SK-N-SH (cell line): ENCODE measurements around the gene MPP3. TPM values are rescaled to one million over a fixed set of nuclear protein-coding genes. Genes with fewer than 3 reads are reported as not detected.

Source experiments
- CTCF ChIA-PET: fragments of 300-600, 350-600 bp; formaldehyde crosslinking; extraction: SDS; loops from one replicate; lab custom pipeline; 2021; lab: Yijun Ruan, JAX
- POLR2A ChIA-PET: fragments of 350-600 bp; sonication (Branson Sonifier 250); formaldehyde crosslinking; extraction: SDS; loops from one replicate; lab custom pipeline; 2020; ENCODE audit warnings: antibody characterized with exemption, inconsistent platforms; lab: Yijun Ruan, JAX
- DNase-seq: peaks from one replicate; pipeline ENCODE4 v3.0.0; 2012
- H2AFZ ChIP-seq: fragments of 200-600 bp; sonication (generic); 2 replicates; pipeline ENCODE4 v1.8.1; 2016; ENCODE audit warnings: antibody characterized with exemption, mild to moderate bottlenecking, low read depth
- H3F3A ChIP-seq: fragments of 200-600 bp; sonication (generic); replicated peaks from 2 replicates; pipeline ENCODE3; 2016; ENCODE audit warnings: antibody characterized with exemption, mild to moderate bottlenecking; ENCODE audit not compliant: insufficient read depth
- H3K27ac ChIP-seq, 2 experiments: fragments of 200-500 bp in 1 of 2; fragments of 200-600 bp in 1 of 2; sonication (Bioruptor generic) in 1 of 2; sonication (generic), shearing (Covaris generic) in 1 of 2; 2 replicates each; pipeline versions ENCODE4 v1.5.1 to v1.6.1; 2014 to 2016; ENCODE audit warnings: low read depth in 2 of 2, inconsistent platforms in 1 of 2, low read length in 1 of 2, mild to moderate bottlenecking in 1 of 2, mixed read lengths in 1 of 2
- H3K27me3 ChIP-seq: fragments of 200-600 bp; sonication (generic), shearing (Covaris generic); 2 replicates; pipeline ENCODE4 v1.6.1; 2016; ENCODE audit warnings: mixed run types; ENCODE audit not compliant: insufficient read depth
- H3K36me3 ChIP-seq, 2 experiments: fragments of 200-500 bp in 1 of 2; fragments of 200-600 bp in 1 of 2; sonication (Bioruptor generic) in 1 of 2; sonication (generic) in 1 of 2; replicated peaks in 1 of 2; 2 replicates each; pipeline versions ENCODE3 to v1.5.1; 2014 to 2016; ENCODE audit warnings: low read length in 1 of 2, mild to moderate bottlenecking in 1 of 2; ENCODE audit not compliant: insufficient read depth in 2 of 2, control insufficient read depth in 1 of 2
- H3K4me1 ChIP-seq, 2 experiments: fragments of 200-500 bp in 1 of 2; fragments of 200-600 bp in 1 of 2; sonication (Bioruptor generic) in 1 of 2; sonication (generic), shearing (Covaris generic) in 1 of 2; 2 replicates each; pipeline versions ENCODE4 v1.5.1 to v1.6.1; 2014 to 2016; ENCODE audit warnings: low read depth in 1 of 2, low read length in 1 of 2, mixed run types in 1 of 2; ENCODE audit not compliant: insufficient read depth in 2 of 2, control insufficient read depth in 1 of 2
- H3K4me2 ChIP-seq: fragments of 200-600 bp; sonication (generic), shearing (Covaris generic); 2 replicates; pipeline ENCODE4 v1.6.1; 2017; ENCODE audit warnings: mixed run types
- H3K4me3 ChIP-seq, 2 experiments: fragments of 200-500 bp in 1 of 2; fragments of 200-600 bp in 1 of 2; sonication (Bioruptor generic) in 1 of 2; sonication (generic), shearing (Covaris generic) in 1 of 2; 2 replicates each; pipeline versions ENCODE4 v1.5.1 to v1.8.1; 2014 to 2016; ENCODE audit warnings: low read depth in 2 of 2, inconsistent platforms in 1 of 2, low read length in 1 of 2, mild to moderate bottlenecking in 1 of 2, mixed read lengths in 1 of 2, moderate library complexity in 1 of 2
- H3K79me2 ChIP-seq: fragments of 200-600 bp; sonication (generic); 2 replicates; pipeline ENCODE4 v1.8.1; 2017; ENCODE audit warnings: mild to moderate bottlenecking; ENCODE audit not compliant: insufficient read depth
- H3K9ac ChIP-seq: fragments of 200-600 bp; sonication (generic); 2 replicates; pipeline ENCODE4 v1.6.1; 2017; ENCODE audit warnings: mixed run types
- H3K9me2 ChIP-seq: fragments of 200-600 bp; sonication (generic); 2 replicates; pipeline ENCODE4 v1.6.1; 2017; ENCODE audit warnings: mixed run types
- H3K9me3 ChIP-seq: fragments of 200-600 bp; sonication (generic); 2 replicates; pipeline ENCODE4 v1.6.1; 2017; ENCODE audit warnings: mixed run types, mild to moderate bottlenecking, moderate library complexity
- H4K20me1 ChIP-seq: fragments of 200-600 bp; sonication (generic); 2 replicates; pipeline ENCODE4 v1.6.1; 2017; ENCODE audit warnings: mild to moderate bottlenecking, mixed run types; ENCODE audit not compliant: insufficient read depth
- CTCF ChIP-seq: fragments of 200-600 bp; sonication (generic); IDR thresholded peaks from 2 replicates; pipeline ENCODE4 v1.6.1; 2017; ENCODE audit warnings: antibody characterized with exemption, mild to moderate bottlenecking, moderate library complexity
- ELF1 ChIP-seq: IDR thresholded peaks from 2 replicates; pipeline ENCODE4 v1.4.0; 2012
- EP300 ChIP-seq, 2 experiments: IDR thresholded peaks; 2 replicates each; pipeline versions ENCODE4 v1.4.0 to v1.6.1; 2012; ENCODE audit warnings: borderline replicate concordance in 1 of 2, low read depth in 1 of 2, low read length in 1 of 2
- FOSL2 ChIP-seq: IDR thresholded peaks from 2 replicates; pipeline ENCODE4 v1.4.0; 2012; ENCODE audit warnings: low read depth, mild to moderate bottlenecking, moderate library complexity, borderline replicate concordance
- FOXM1 ChIP-seq: IDR thresholded peaks from 2 replicates; pipeline ENCODE4 v1.4.0; 2012; ENCODE audit warnings: low read depth, mild to moderate bottlenecking
- JUND ChIP-seq: IDR thresholded peaks from 2 replicates; pipeline ENCODE4 v1.4.0; 2012
- NFIC ChIP-seq: IDR thresholded peaks from 2 replicates; pipeline ENCODE4 v1.4.0; 2012; ENCODE audit warnings: borderline replicate concordance
- NRF1 ChIP-seq: IDR thresholded peaks from 2 replicates; pipeline ENCODE4 v1.6.1; 2012; ENCODE audit warnings: low read depth, mild to moderate bottlenecking, low read length
- RAD21 ChIP-seq: IDR thresholded peaks from 2 replicates; pipeline ENCODE4 v1.6.1; 2012; ENCODE audit warnings: mild to moderate bottlenecking, low read length
- SMC3 ChIP-seq: IDR thresholded peaks from 2 replicates; pipeline ENCODE4 v1.6.1; 2012; ENCODE audit warnings: low read depth, low read length, improper control_type of control experiment
- TAF1 ChIP-seq: IDR thresholded peaks from 2 replicates; pipeline ENCODE4 v1.6.1; 2012; ENCODE audit warnings: low read depth, mild to moderate bottlenecking, low read length, moderate library complexity, borderline replicate concordance
- TEAD4 ChIP-seq: IDR thresholded peaks from 2 replicates; pipeline ENCODE4 v1.4.0; 2012; ENCODE audit warnings: mild to moderate bottlenecking, borderline replicate concordance; ENCODE audit not compliant: insufficient read depth
- USF1 ChIP-seq: IDR thresholded peaks from 2 replicates; pipeline ENCODE4 v1.4.0; 2012; ENCODE audit warnings: low read depth, borderline replicate concordance
- YY1 ChIP-seq: IDR thresholded peaks from 2 replicates; pipeline ENCODE4 v1.4.0; 2012; ENCODE audit warnings: low read depth, mild to moderate bottlenecking
- WGBS: methylation state at CpG from one replicate; pipeline ENCODE4 v1.1.6; 2017; ENCODE audit warnings: low lambda C conversion rate; 5-methylcytosine and 5-hydroxymethylcytosine counted together
- polyA plus RNA-seq, 3 experiments: library from polyadenylated mRNA; depleted of rRNA; stranded (reverse); fragments of >200 nt; gene quantifications; 2 replicates each; pipeline ENCODE4 v1.2.3, GENCODE V29; 2012

MPP3 gene
- polyA plus RNA-seq, 1 of the 3 experiments (the other 2 are of a cell fraction), result 14.1 TPM

GRCh38 chr17:43857141-43857540, 24.2 kb upstream of the MPP3 start:
- Histone ChIP-seq H4K20me1 (no peaks in the 10 kb centered on the region), H3K9ac (no peak overlapping the region), H2AFZ (no peak overlapping the region), H3K79me2 (no peaks in the 10 kb centered on the region), H3K27me3 (peaks cover 32% of the 10 kb centered on the region; the same call in 1 of the 2 replicates), H3K4me2 (no peak overlapping the region), H3K9me3 (no peaks in the 10 kb centered on the region), H3K36me3 (no peaks in the 10 kb centered on the region), H3F3A (no peaks in the 10 kb centered on the region), H3K9me2 (no peaks in the 10 kb centered on the region), H3K4me3 (no peak overlapping the region), H3K27ac (no peak overlapping the region), H3K4me1 (no peaks in the 10 kb centered on the region; a peak in 1 of 4 replicates)
- TF ChIP-seq ELF1 (no peak), FOSL2 (no peak), JUND (no peak), YY1 (no peak), RAD21 (no peak), CTCF (no peak), FOXM1 (no peak), USF1 (no peak), TEAD4 (no peak), SMC3 (no peak), NFIC (no peak), NRF1 (no peak)
- ChIA-PET CTCF (interaction anchor here (1.2 to 4.6 kb wide), 7 partner anchors 9 to 281 kb away, joined by 3 to 51 read pairs (median 3); partner anchors contain the start of gene CD300LG), POLR2A (no interaction called here)
- 61% methylated on average over 4 of the region's 5 CpGs for WGBS
- DNase-seq, result no peak

GRCh38 chr17:43856141-43856540, 23.2 kb upstream of the MPP3 start:
- POLR2A ChIA-PET, result interaction anchor here (1.1 kb wide), 1 partner anchor 13 kb away, joined by 3 read pairs; no protein-coding TSS in a partner anchor
- Histone ChIP-seq H3K9me2 (no peaks in the 10 kb centered on the region), H2AFZ (no peak overlapping the region), H3K9me3 (no peaks in the 10 kb centered on the region), H3K4me2 (no peak overlapping the region), H3K27me3 (peaks cover 33% of the 10 kb centered on the region; the same call in 1 of the 2 replicates), H3K79me2 (no peaks in the 10 kb centered on the region), H3K36me3 (no peaks in the 10 kb centered on the region), H3K4me1 (no peaks in the 10 kb centered on the region), H3K27ac (no peak overlapping the region), H3K9ac (no peak overlapping the region), H4K20me1 (no peaks in the 10 kb centered on the region), H3K4me3 (no peak overlapping the region), H3F3A (no peaks in the 10 kb centered on the region)
- TF ChIP-seq TAF1 (no peak), EP300 (IDR thresholded peaks at IDR 0.05; ENCODE audit: borderline replicate concordance in 1 of 2, low read depth in 1 of 2, low read length in 1 of 2) (no peak)
- CTCF ChIA-PET, result interaction anchor here (1.3 to 4.6 kb wide), 4 partner anchors 10 to 280 kb away, joined by 3 to 51 read pairs (median 12); partner anchors contain the start of gene CD300LG
- 69% methylated on average over 3 of the region's 3 CpGs for WGBS
- no peak for DNase-seq
